GM18519 (cell line): Measurements from ENCODE around the gene ZC3HAV1.
"Not testable (repeated sequence)": the region's sequence is repeated elsewhere in the genome, so short reads cannot be mapped to it uniquely, and the experiment has no call there.

Source experiments
- ATAC-seq: cut with Tn5 transposase; IDR thresholded peaks from one replicate; pipeline ENCODE4 v1.9.1; 2021; ENCODE audit warnings: mild to moderate bottlenecking, moderate library complexity; ENCODE audit not compliant: unreplicated experiment, low FRiP score

Gene ZC3HAV1

DNA sequence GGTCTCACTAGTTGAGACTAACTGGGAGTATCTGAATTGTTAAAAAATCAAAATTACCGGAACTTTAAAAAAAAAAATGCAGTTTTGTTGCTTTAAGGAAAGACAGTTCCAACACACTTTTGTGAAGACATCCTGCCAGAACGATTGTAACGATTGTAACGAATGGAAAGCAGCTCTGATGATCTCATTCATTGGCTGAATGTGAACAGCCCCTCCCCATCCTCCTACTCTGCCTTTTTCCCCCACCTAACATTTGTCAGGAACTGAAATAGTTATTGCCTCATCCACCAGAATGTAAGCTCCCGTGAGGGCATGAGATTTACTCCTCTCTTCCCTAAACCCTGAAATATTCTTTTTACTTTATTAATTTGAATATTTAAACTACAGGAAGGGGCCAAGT lies 50.6 kb downstream of the ZC3HAV1 start:
- ATAC-seq = no peak

GRCh38 chr7:139055674-139056073 lies 53.8 kb downstream of the ZC3HAV1 start:
- no peak for ATAC-seq

- not testable (repeated sequence) for ATAC-seq
Observed at GRCh38 chr7:139054656-139055055, 54.9 kb downstream of the ZC3HAV1 start.

DNA sequence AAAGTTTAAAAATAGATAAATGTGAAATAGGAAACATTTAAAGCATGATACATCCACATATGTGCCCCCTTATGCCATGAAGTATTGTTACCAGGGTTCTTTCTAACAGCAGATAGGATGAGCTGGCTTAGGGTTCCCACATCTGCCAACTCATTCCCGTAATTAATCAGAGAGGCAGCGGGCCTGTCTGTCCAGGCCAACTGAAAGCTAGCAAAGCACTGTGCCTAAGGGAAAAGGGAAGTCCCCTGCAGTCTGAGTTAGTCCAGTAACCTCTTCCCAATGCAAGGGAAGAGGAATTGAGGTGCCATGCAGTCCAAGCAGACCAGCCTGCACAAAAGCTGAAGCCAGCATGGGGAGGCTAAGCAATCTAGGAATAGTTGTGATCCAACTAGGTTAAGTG lies 55.4 kb downstream of the ZC3HAV1 start:
- ATAC-seq = no peak

DNA sequence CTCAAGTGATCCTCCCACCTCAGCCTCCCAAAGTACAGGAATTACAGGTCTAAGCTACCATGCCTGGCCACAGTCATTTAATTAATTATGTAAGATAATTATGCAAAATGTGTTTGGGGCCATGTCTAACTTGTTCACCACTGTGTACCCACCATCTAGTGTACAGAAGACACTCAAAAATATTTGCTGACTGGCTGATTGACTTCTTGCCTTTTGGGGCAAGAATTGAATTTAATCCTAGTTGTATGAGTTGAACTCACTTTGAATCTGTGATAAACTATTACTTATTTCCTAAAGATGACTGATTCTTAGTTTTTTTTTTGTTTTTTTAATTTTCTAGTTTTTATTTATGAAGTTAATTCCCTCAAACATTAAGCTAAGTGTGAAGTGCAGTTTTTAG lies 57.9 kb downstream of the ZC3HAV1 start:
- ATAC-seq = no peak

DNA sequence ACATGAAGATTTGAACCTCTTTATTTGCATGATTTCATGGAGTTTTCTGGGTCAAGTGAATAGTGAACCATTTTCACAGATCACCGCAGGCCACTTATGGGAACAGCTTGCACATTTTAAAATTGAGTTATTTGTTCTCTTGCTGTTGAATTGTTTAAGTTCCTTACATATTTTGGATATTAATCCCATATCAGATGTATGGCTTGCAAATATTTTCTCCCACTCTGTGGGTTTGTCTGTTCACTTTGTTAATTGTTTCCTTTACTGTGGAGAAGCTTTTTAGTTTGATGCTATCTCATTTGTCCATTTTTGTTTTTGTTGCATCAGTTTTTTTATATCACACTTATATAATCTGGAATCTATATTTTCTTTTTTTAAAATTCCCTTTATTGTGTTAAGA lies 59.6 kb downstream of the ZC3HAV1 start:
- no peak for ATAC-seq

- no peak for ATAC-seq
Observed at GRCh38 chr7:139049111-139049510, 60.4 kb downstream of the ZC3HAV1 start.

- ATAC-seq = no peak
Observed at GRCh38 chr7:139047970-139048369, 61.5 kb downstream of the ZC3HAV1 start.

DNA sequence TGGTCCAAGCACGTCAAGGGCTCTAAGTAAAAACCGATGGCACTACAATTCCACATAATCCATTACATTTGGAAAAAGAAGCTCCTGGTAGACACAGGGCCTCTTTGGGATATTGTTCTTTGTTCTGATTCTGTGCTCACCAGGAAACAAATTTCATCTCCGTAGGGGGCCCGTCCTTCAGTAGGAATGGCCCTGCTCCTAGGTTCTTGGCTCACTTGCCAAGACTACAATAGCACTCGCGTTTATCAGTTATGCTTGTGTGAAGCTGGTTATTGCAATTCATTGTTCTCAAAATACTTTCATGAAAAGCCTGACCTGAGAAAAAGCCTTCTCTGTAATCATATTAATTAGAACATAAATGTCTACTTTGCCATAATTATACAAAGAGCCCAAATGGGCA lies 63.4 kb downstream of the ZC3HAV1 start:
- ATAC-seq = no peak

GRCh38 chr7:139044813-139045794 lies 64.4 kb downstream of the ZC3HAV1 start:
- ATAC-seq = no peak

- ATAC-seq = no peak
Observed at GRCh38 chr7:139043823-139044812, 65.4 kb downstream of the ZC3HAV1 start.

- ATAC-seq = no peak
Observed at GRCh38 chr7:139041378-139042085, 68.0 kb downstream of the ZC3HAV1 start.

DNA sequence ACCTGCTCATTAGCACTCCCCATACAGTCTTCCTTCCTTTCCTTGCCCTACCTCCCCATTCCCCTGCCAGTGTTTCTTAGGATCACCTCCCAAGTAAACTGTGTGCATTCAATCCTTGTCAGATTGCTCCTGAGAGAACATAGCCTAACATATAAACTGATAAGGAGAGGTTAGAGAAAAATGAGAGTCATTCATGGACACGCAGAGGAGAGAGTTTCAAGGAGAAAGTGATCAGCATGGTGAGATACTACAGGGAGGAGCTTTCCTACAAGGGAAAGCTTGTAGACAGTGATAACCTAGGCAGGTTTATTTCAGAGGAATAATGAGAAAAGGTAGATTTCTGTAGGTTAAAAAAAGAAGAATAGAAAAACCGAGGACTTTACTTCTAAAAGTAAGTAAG lies 70.8 kb downstream of the ZC3HAV1 start:
- ATAC-seq = no peak

- ATAC-seq = no peak
Observed at GRCh38 chr7:139036901-139037300, 72.6 kb downstream of the ZC3HAV1 start.

- peak; percentile 83 for ATAC-seq
Observed at GRCh38 chr7:139035586-139036353, 73.8 kb downstream of the ZC3HAV1 start, which contains the start of gene ZC3HAV1L. TSS of gene ZC3HAV1L (minus strand) at chr7:139036042. CDS start at chr7:139036017, 25 bp downstream.

GRCh38 chr7:139034855-139035585 lies 74.5 kb downstream of the ZC3HAV1 start:
- peak; percentile 16 for ATAC-seq

GRCh38 chr7:139034336-139034735 lies 75.2 kb downstream of the ZC3HAV1 start:
- ATAC-seq = no peak

DNA sequence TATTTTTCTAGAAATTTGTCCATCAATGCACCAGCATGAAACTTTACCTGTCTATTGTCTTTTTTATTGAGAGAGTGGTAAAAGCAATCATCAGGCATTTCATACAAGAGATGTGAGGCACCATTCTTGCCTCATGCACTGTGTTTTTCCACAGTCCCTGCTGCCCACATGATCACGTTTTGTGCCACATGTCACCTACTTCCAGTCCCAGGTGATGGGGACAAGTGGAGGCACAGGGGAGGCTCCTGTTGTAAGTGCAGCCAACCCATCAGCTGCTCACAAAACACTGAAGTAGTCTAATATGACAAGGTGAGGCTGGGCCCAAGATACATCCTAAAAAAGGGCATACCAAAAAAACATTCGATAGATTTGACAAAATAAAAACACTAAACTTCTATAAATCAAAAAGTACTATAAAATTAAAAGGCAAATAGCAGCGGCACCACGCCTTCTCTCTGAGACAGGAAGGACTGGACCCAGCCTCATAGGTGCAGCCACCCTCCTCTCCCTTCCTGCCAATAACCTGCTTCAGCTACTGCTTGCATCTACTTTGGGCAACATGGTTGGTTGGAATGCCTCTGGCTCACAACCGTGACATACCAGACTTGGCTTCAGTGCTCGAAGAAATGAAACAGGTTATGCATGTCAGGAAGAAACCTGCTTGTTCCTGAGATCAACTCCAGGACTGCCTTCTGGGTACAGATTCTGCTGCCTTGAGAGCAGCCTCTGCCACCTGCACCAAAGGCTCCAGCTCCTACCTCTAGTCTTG lies 76.0 kb downstream of the ZC3HAV1 start:
- no peak for ATAC-seq
